Spleen (tissue), 7 donors: ENCODE results near the gene ST3GAL4.

Source experiments
- CTCF ChIP-seq, 11 experiments: fragments of 200-600 bp in 7 of 11; fragments of 450-650 bp in 4 of 11; sonication (generic) in 4 of 11; IDR thresholded peaks in 8 of 11; conservative IDR thresholded peaks in 3 of 11; 1 replicate in 7 of 11; 2 replicates in 4 of 11; pipeline versions ENCODE4 v1.4.0 to v1.8.0; 2016 to 2021; ENCODE audit warnings: antibody characterized with exemption in 11 of 11, inconsistent platforms in 4 of 11, mild to moderate bottlenecking in 1 of 11
- POLR2A ChIP-seq, 3 donors: fragments of 450-650 bp; IDR thresholded peaks; one replicate each; pipeline ENCODE4 v1.5.1; 2017; ENCODE audit warnings: antibody characterized with exemption in 3 of 3, mild to moderate bottlenecking in 1 of 3
- POLR2AphosphoS5 ChIP-seq, 3 donors: sonication (generic); formaldehyde crosslinking; IDR thresholded peaks; one replicate each; pipeline ENCODE4 v1.5.1; 2017; ENCODE audit warnings: antibody characterized with exemption in 3 of 3
- donor health status: DM: no; HTN: no; CAD: no; lungs with moderate emphysema.
- donor health status: DM: no; HTN: no; CAD: no.
- donor health status: DM: no; HTN: no; CAD: no.

- TF ChIP-seq CTCF (IDR thresholded peaks at IDR 0.05 in 8 of 11, conservative IDR thresholded peaks at IDR 0.05 in 3 of 11) (no peak), POLR2A (IDR thresholded peaks at IDR 0.05) (no peak), POLR2AphosphoS5 (IDR thresholded peaks at IDR 0.05) (peak in 1 of 3 donors; percentile 47)
These were observed 78.8 kb downstream of the ST3GAL4 start for GRCh38 chr11:126433989-126434949.
